Measurements from ENCODE around the gene SARM1.

Gene SARM1

DNA sequence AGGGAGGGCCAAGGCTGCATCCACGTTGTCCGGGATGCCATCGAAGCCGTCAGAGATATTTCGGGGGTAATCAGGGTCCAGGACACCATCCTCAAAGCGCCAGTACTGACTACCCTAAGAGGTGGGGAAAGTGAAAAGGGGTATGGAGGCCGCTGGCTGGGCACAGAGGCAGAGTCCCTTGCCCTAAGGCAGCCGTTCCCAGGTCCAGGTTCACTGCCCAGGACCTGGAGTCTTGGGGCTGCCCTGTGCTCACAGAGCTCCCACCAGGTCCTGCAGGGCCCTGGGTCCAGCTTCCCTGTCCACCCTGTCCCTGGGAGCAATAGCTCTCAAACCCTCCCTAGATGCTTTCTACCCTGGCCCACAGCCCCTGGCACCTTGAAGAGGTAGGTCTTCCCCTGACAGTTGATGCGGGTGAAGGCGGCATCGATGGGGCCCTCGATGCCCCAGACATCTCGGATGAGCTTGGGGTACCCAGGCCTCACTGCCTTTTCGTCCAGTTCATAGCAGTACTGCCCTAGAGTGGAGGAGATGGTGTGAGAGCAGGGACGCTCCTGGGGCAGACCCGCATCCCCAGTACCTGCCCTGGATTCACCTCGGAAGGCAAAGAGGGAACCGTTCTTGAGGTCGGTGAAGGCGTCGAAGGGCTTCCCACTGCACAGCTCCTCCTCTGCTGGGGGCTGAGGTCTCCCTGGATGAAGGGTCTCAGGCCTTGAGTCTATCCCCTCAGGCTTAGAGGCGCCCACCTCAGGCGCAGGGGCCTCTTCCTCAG lies 2.4 kb upstream of the SARM1 start:
- DNase-seq (ENCODE audit: low spot score): no peak

DNA sequence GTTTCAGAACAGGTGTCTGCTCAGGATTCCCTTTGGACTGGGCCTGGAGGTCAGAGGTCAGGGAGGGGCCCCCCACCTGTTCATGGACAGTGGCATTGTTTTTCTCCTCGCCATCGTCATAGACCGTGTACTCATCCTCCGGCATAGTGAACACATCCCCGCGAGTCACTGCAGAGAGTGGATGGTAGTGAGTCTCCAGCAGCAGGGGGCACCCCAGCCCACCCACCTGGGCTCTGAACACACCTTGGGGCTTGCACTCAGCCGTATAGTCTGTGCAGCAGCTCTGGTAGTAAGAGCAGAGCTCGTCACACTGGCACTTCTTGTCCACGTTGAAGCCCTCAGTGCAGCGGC lies 1.8 kb upstream of the SARM1 start:
- DNase-seq (ENCODE audit: low spot score): no peak

DNA sequence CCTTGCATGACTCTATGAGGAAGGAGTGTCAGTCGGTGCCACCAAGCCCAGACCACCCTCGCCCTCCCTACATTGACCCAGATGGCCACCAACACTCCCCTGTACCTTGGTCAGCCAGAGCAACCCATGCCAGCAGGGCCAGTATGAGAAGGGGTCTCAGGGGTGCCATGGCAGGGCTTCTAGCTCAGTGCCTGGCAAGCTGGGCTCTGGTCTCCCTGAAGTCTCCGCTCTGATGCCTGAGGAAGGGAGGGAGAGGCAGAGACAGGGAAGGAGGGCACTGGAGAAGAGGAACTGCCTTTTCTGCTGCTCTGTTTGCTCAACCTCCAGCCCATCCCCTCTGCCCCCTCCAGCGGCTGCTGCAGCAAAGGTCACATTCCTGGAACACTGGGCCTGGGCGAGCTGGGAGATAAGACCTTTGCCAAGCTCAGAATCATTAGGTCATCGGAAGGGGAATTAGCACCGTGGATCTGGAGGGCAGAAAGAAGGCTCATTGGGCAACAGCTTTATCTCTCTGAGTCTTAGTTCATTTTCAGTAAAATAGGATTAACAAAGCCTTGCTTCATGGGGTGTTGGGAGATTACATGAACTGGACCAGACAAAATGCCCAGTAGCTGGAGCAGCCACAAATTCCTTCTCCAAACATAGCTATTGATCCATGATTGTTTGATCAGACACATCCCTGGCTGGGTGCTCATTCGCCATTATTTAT lies 1.3 kb upstream of the SARM1 start, which contains the start of gene VTN:
Gene VTN (minus strand): TSS at position 273 of the 709 bp plus-strand sequence. CDS start 104 bp downstream, at position 169.
- DNase-seq (ENCODE audit: low spot score): no peak

- no peak for DNase-seq (ENCODE audit: low spot score)
These were observed 770 bp upstream of the SARM1 start for GRCh38 chr17:28370744-28371103.

GRCh38 chr17:28372203-28372944 lies 880 bp downstream of the SARM1 start:
- DNase-seq (ENCODE audit: low spot score): no peak

- no peak for DNase-seq (ENCODE audit: low spot score)
These were observed 1.4 kb downstream of the SARM1 start for GRCh38 chr17:28372945-28373274.

GRCh38 chr17:28379814-28380801 lies 8.6 kb downstream of the SARM1 start:
- DNase-seq (ENCODE audit: low spot score): no peak

- no peak for DNase-seq (ENCODE audit: low spot score)
These were observed 9.8 kb downstream of the SARM1 start for GRCh38 chr17:28381141-28381825.

DNA sequence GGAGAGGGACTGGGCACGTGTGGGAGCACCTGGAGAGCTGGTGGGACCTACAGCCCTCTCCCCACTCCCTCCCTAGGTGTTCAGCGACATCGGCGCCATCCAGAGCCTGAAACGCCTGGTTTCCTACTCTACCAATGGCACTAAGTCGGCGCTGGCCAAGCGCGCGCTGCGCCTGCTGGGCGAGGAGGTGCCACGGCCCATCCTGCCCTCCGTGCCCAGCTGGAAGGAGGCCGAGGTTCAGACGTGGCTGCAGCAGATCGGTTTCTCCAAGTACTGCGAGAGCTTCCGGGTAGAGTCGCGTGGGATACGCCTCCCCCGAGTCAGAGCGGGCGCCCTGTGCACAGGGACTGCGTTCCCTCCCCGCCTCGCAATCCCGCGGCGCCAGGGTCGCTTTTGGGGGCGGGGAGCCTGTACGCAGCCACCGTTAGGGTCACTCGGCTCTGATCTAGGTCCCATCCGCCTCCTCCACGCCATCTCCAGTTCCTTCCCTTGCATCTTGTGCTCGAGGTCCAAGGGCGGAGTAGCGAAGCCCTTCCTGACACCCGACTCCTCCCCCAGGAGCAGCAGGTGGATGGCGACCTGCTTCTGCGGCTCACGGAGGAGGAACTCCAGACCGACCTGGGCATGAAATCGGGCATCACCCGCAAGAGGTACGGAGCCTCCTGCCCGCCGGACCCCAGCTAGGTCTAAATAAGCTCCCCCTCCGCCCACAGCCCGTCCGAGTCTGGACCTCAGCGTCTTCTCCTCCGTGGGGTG lies 13.0 kb downstream of the SARM1 start:
- DNase-seq (ENCODE audit: low spot score): peak; percentile 64

DNA sequence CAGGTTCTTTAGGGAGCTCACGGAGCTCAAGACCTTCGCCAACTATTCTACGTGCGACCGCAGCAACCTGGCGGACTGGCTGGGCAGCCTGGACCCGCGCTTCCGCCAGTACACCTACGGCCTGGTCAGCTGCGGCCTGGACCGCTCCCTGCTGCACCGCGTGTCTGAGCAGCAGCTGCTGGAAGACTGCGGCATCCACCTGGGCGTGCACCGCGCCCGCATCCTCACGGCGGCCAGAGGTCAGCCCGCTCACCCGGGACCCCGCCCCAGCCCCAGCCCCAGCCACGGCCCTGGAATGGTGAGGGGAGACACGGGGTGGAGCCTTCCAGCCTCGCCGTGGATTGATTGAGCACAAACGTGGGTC lies 13.5 kb downstream of the SARM1 start:
- DNase-seq (ENCODE audit: low spot score): no peak

- no peak for DNase-seq (ENCODE audit: low spot score)
These were observed 13.9 kb downstream of the SARM1 start for GRCh38 chr17:28385406-28385805.

GRCh38 chr17:28386391-28386790 lies 14.9 kb downstream of the SARM1 start:
- DNase-seq (ENCODE audit: low spot score): no peak

DNA sequence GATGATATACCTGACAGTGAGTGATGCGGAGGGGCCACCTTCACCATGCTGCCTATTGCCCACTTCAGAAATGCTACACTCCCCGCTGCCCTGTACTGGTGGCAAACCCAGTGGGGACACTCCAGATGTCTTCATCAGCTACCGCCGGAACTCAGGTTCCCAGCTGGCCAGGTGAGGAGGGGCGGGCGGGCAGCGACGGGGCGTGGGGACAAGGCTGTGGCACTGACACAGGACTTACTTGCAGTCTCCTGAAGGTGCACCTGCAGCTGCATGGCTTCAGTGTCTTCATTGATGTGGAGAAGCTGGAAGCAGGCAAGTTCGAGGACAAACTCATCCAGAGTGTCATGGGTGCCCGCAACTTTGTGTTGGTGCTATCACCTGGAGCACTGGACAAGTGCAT lies 16.6 kb downstream of the SARM1 start:
- no peak for DNase-seq (ENCODE audit: low spot score)

GRCh38 chr17:28390141-28390540 lies 18.6 kb downstream of the SARM1 start:
- no peak for DNase-seq (ENCODE audit: low spot score)

- DNase-seq (ENCODE audit: low spot score): no peak
These were observed 19.1 kb downstream of the SARM1 start for GRCh38 chr17:28390563-28390962.

DNA sequence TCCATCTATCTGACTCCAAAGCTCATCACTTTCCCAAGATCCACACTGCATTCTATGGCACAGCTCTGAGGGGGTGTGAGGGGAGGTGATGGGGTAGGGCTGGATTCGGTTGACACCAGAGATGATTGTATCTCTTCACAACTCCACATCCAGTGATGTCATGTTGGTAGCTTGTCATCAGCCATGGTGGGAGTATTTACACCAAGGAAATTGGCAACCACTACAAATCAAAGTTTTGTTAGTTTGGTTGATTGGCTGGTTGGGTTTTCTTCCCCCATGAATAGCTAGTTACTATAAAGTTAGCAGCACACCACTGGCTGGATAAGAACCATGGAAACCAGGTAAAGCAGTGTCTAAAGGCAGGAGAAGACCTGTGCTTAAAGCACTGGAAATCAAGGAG lies 19.5 kb downstream of the SARM1 start:
- DNase-seq (ENCODE audit: low spot score): no peak

- DNase-seq (ENCODE audit: low spot score): no peak
These were observed 19.9 kb downstream of the SARM1 start for GRCh38 chr17:28391401-28391800.

DNA sequence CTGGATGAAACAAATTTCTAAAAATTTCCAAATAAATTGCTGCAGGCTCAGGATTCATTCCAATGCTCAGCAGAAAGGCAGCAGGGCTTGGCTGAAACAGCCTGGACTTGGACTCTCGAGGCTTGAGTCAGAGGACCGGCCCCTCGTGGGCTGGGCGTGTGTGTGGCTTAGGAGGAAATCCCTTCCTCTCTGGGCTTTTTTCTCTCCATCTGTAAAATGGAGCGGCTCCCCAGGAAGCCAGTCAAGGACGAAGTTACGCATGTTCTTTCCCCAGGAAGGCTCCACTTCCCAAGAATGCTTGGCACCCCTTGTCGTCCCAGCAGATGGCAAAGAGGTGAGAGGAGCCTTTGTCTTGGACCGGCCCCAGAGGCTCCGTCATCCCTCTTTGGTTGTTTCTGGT lies 21.0 kb downstream of the SARM1 start:
- no peak for DNase-seq (ENCODE audit: low spot score)

- DNase-seq (ENCODE audit: low spot score): no peak
These were observed 23.0 kb downstream of the SARM1 start for GRCh38 chr17:28394337-28395116.

GRCh38 chr17:28395426-28395825 lies 23.9 kb downstream of the SARM1 start:
- no peak for DNase-seq (ENCODE audit: low spot score)
